ENCODE measurements around the gene TP53INP2.

Gene TP53INP2

GRCh38 chr20:34732523-34732922 lies 28.4 kb downstream of the TP53INP2 start:
- DNase-seq: no peak

DNA sequence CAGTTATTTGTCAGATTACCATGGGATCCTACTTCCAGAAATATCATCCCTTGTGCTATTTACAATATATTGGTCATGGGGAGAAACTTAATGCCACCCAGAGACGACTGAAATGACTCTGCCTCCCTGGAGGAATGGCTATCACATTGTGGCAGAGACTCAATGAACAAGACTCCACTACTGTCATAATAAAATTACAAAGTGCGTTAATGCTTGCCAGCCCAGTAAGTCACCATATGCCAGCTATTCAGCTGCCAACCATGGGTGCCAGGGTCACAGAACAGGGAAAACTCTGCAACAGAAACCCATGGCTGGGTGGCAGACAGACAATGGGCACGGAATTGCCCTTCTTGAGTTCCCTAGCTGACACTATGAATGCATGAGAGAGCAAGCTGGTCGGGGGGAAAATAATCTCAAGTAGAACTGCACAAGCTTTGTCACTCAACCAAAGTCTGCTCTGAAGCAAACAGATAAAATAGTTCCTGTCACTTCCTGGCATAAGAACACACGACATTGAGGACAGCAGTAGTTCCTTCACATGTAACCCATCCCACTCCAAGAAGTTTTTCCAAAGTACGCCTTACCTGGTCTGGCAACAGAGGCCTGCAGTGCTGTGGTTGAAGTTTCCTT lies 32.1 kb downstream of the TP53INP2 start:
- DNase-seq: no peak

DNA sequence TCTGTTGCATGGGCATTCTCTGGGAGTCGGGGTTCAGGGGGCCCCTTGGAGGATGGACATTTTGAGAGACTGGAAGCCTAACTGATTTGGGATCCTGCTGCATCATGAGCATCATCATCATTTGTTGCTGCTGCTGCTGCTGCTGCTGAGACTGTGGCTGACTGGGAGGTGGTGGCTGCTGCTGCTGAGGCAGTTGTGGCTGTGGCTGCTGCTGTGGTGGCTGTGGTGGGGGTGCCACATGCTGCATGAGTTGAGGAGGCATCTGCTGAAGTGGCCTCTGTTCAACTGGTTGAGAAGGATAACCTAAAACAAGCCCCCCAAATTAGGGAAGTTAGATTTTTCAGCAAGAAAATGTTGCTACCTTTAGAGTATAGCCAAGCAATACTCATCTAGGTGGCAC lies 38.9 kb downstream of the TP53INP2 start:
- DNase-seq: no peak

- no peak for DNase-seq
Measured at GRCh38 chr20:34744340-34744739, 40.2 kb downstream of the TP53INP2 start.

GRCh38 chr20:34744847-34745246 lies 40.7 kb downstream of the TP53INP2 start:
- DNase-seq: no peak

DNA sequence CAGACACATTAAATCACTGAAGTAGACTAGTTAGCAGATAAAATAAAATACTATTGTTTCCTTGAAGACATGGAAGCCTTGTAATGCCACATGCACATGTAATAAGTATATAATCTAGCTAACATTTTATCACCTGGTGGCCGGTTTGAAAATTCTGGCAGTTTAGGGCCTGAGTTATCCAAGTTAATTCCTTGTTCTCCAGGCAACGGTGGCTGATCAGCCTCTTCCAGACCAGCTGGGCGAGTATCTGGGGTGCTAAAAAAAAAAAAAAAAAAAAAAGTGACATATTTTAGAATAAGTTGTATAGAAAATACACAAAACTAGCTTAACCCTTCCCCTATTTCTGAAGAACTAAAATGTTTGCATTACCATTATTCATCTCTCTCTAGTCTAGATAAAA lies 42.5 kb downstream of the TP53INP2 start:
- no peak for DNase-seq

- no peak for DNase-seq
Measured at GRCh38 chr20:34747479-34747878, 43.3 kb downstream of the TP53INP2 start.

GRCh38 chr20:34748709-34749108 lies 44.6 kb downstream of the TP53INP2 start:
- no peak for DNase-seq

GRCh38 chr20:34750484-34750883 lies 46.3 kb downstream of the TP53INP2 start:
- no peak for DNase-seq

GRCh38 chr20:34751453-34751852 lies 47.3 kb downstream of the TP53INP2 start:
- DNase-seq: no peak

- no peak for DNase-seq
Measured at GRCh38 chr20:34753706-34754461, 49.7 kb downstream of the TP53INP2 start.

DNA sequence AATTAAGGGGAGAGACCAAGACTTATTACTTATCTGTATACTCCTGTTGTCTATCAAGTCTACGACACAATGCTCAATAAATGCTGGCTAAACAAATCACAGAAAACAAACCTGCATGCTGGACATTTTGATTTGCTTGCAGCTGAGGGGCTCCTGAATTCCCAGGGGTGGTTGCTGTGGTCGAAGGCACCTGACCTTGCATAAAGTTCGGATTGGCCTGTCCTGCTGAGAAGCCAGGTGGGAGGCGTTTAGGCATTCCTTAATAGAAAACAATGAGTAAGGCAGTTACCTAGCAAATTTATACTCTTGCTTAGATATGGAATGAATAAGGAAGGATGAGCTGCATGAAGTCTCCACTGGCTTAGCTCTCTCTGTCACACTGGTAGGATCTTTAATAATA lies 50.5 kb downstream of the TP53INP2 start:
- DNase-seq: no peak

DNA sequence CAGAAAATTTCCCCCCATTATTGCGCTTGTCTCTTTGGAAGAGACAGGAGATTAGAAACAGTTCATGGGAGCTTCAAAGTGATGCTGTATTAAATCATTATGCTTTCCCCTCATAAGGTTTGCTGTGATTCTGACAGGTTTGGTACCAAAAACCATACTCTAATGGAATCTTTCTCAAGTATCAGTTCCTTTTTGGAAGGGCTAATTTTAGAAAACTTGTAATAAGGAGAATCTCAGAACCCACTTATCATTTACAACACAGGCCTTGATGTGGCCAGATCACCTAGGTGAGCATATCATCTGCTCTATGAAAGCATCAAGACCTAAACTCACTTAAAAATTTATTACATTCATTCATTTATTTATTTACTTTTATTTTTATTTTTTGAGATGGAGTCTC lies 51.2 kb downstream of the TP53INP2 start:
- no peak for DNase-seq

DNA sequence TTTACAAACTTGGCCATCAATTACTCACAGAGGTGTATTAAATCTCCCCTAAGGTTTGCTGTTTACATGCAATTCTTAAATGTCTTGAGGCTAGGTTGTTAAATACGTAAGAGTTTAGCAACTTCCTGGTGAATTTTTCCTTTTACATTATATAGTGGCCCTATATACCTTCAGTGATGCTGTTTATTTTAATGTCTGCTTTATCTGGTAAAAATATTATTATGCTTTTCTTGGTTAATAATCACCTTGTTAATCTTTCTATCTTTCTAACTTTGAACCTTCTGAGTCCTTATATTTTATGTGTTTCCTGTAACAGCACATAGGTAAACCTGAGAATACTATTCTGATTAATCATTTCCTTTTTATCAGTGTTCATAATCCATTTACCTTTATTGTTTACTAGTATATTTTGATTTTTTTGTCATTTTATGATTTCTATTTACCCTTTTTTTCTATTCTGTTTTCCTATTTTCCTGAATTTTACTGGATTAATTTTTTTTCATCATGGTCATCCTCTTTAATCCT lies 57.9 kb downstream of the TP53INP2 start:
- DNase-seq: no peak
